K562 (cell line): Measurements from ENCODE around the gene DNPEP. TPM values are rescaled to one million over a fixed set of nuclear protein-coding genes. Genes with fewer than 3 reads are reported as not detected.

ENCODE experiments used
- ATAC-seq: fragments of 200-7000 bp; cut with Tn5 transposase; 3 replicates; pipeline ENCODE4 v1.9.1; 2020; ENCODE audit warnings: moderate library complexity
- BruUV-seq: library from RNA; stranded (reverse); fragments of 400-500 nt; replicated peaks from 2 replicates; lab custom pipeline; 2021; lab: Mats Ljungman, UMichigan
- CTCF ChIA-PET: fragments of 300-600 bp; formaldehyde crosslinking; extraction: SDS; loops from one replicate; lab custom pipeline; 2021; ENCODE audit warnings: low intra/inter-chr PET ratio; lab: Yijun Ruan, JAX
- POLR2A ChIA-PET: fragments of 300-600, 350-650 bp; sonication (Branson Sonifier 250); formaldehyde crosslinking; extraction: SDS; loops from one replicate; lab custom pipeline; 2021; ENCODE audit warnings: antibody characterized with exemption, inconsistent platforms; lab: Yijun Ruan, JAX
- DNase-seq, 4 experiments: peaks; one replicate each; pipeline versions ENCODE4 v3.0.0 to v3.0.0-alpha.2; 2011 to 2018; ENCODE audit warnings: low spot score in 3 of 4, mixed read lengths in 3 of 4; ENCODE audit errors: extremely low read depth in 1 of 4
- FAIRE-seq: peaks from 2 replicates; lab custom pipeline; 2011; peaks lifted over from hg19 to GRCh38; lab: Jason Lieb, UNC
- H2AFZ ChIP-seq: 2 replicates; pipeline ENCODE4 v1.6.0; 2011; ENCODE audit warnings: low read depth, low read length, control low read depth, inconsistent platforms
- H3K27ac ChIP-seq: fragments of 200-600 bp; 3 replicates; pipeline ENCODE4 v1.8.0; 2011; ENCODE audit warnings: low read depth, mild to moderate bottlenecking, control low read depth, inconsistent platforms, low read length, moderate library complexity, mixed read lengths; ENCODE audit errors: extremely low read depth
- H3K27me3 ChIP-seq, 2 experiments: fragments of 300-600 bp in 1 of 2; 2 replicates in 1 of 2; 3 replicates in 1 of 2; pipeline versions ENCODE4 v1.6.0 to v1.8.0; 2011; ENCODE audit warnings: inconsistent platforms in 2 of 2, low read length in 2 of 2, mild to moderate bottlenecking in 1 of 2, mixed read lengths in 1 of 2, moderate library complexity in 1 of 2; ENCODE audit not compliant: control insufficient read depth in 2 of 2, insufficient read depth in 2 of 2
- H3K36me3 ChIP-seq: fragments of 300-600 bp; 3 replicates; pipeline ENCODE4 v1.8.0; 2011; ENCODE audit warnings: mild to moderate bottlenecking, low read length, inconsistent platforms; ENCODE audit not compliant: control insufficient read depth, insufficient read depth
- H3K4me1 ChIP-seq, 2 experiments: fragments of 200-600 bp in 1 of 2; replicated peaks in 1 of 2; 2 replicates in 1 of 2; 3 replicates in 1 of 2; pipeline versions ENCODE4 v1.5.1 to v1.8.0; 2011; ENCODE audit warnings: inconsistent platforms in 2 of 2, low read length in 2 of 2, mild to moderate bottlenecking in 1 of 2, mixed read lengths in 1 of 2, moderate library complexity in 1 of 2; ENCODE audit not compliant: control insufficient read depth in 2 of 2, insufficient read depth in 2 of 2
- H3K4me2 ChIP-seq: 2 replicates; pipeline ENCODE4 v1.6.1; 2011; ENCODE audit warnings: low read length, control low read depth, inconsistent platforms, mixed read lengths; ENCODE audit not compliant: insufficient read depth
- H3K4me3 ChIP-seq: fragments of 200-600 bp; sonication (generic), shearing (Covaris generic); 2 replicates; pipeline ENCODE4 v1.5.1; 2016; ENCODE audit warnings: control low read depth, inconsistent platforms
- H3K79me2 ChIP-seq: fragments of 200-600 bp; 3 replicates; pipeline ENCODE4 v1.8.0; 2011; ENCODE audit warnings: low read length, inconsistent platforms; ENCODE audit not compliant: control insufficient read depth, insufficient read depth
- H3K9ac ChIP-seq, 2 experiments: 2 replicates each; pipeline versions ENCODE4 v1.6.0 to v1.6.1; 2011; ENCODE audit warnings: low read depth in 2 of 2, low read length in 2 of 2, control low read depth in 1 of 2, inconsistent platforms in 1 of 2, mild to moderate bottlenecking in 1 of 2, mixed read lengths in 1 of 2; ENCODE audit not compliant: insufficient read depth in 1 of 2
- H3K9me1 ChIP-seq: one replicate; pipeline ENCODE4 v1.6.0; 2011; ENCODE audit warnings: inconsistent platforms, mild to moderate bottlenecking, low read length, moderate library complexity; ENCODE audit not compliant: control insufficient read depth, insufficient read depth
- H3K9me3 ChIP-seq: replicated peaks from 2 replicates; pipeline ENCODE4 v1.5.1; 2011; ENCODE audit warnings: low read depth, low read length, inconsistent platforms; ENCODE audit not compliant: control insufficient read depth, insufficient read depth
- H4K20me1 ChIP-seq: replicated peaks from 2 replicates; pipeline ENCODE4 v1.6.1; 2011; ENCODE audit warnings: low read length, inconsistent platforms, mixed read lengths; ENCODE audit not compliant: control insufficient read depth, insufficient read depth
- CEBPB ChIP-seq: fragments of 450-650 bp; IDR thresholded peaks from 2 replicates; pipeline ENCODE4 v1.6.1; 2016; ENCODE audit warnings: missing genetic modification characterization, missing compliant biosample characterization
- CEBPG ChIP-seq, 3 experiments: fragments of 200-800 bp in 1 of 3; sonication (Bioruptor generic) in 1 of 3; sonication (generic) in 1 of 3; formaldehyde crosslinking in 1 of 3; IDR thresholded peaks in 2 of 3; conservative IDR thresholded peaks in 1 of 3; 2 replicates each; pipeline versions ENCODE4 v1.6.1 to v1.8.0; 2016 to 2022; ENCODE audit warnings: missing compliant biosample characterization in 2 of 3, missing genetic modification characterization in 2 of 3, mild to moderate bottlenecking in 1 of 3, missing genetic modification reagents in 1 of 3
- DPF2 ChIP-seq: fragments of 450-650 bp; IDR thresholded peaks from 2 replicates; pipeline ENCODE4 v1.6.1; 2016
- FOXJ2 ChIP-seq: fragments of 200-800 bp; sonication (Bioruptor generic); IDR thresholded peaks from 2 replicates; pipeline ENCODE4 v1.6.1; 2016; ENCODE audit warnings: missing genetic modification characterization, missing compliant biosample characterization
- GTF2B ChIP-seq: IDR thresholded peaks from 2 replicates; pipeline ENCODE4 v1.6.1; 2011; ENCODE audit not compliant: insufficient read length; ENCODE audit errors: extremely low read depth
- HCFC1 ChIP-seq: IDR thresholded peaks from 2 replicates; pipeline ENCODE4 v1.6.1; 2012; ENCODE audit warnings: low read depth, low read length, improper control_type of control experiment
- HEY1 ChIP-seq: fragments of 250-450 bp; sonication (Bioruptor Pico); IDR thresholded peaks from 2 replicates; pipeline ENCODE4 v1.5.0; 2020; ENCODE audit warnings: mild to moderate bottlenecking, moderate library complexity, borderline replicate concordance
- HLTF ChIP-seq: fragments of 450-650 bp; IDR thresholded peaks from 2 replicates; pipeline ENCODE4 v1.6.1; 2016
- NFIC ChIP-seq: fragments of 450-650 bp; IDR thresholded peaks from 2 replicates; pipeline ENCODE4 v1.6.1; 2017; ENCODE audit warnings: mild to moderate bottlenecking, inconsistent platforms
- SMARCA4 ChIP-seq: fragments of 450-650 bp; IDR thresholded peaks from 2 replicates; pipeline ENCODE4 v1.6.1; 2016
- SMARCE1 ChIP-seq: fragments of 450-650 bp; IDR thresholded peaks from 2 replicates; pipeline ENCODE4 v1.7.1; 2016; ENCODE audit warnings: mild to moderate bottlenecking
- ZNF551 ChIP-seq: fragments of 250-450 bp; sonication (Bioruptor Pico); IDR thresholded peaks from 2 replicates; pipeline ENCODE4 v1.5.0; 2021; ENCODE audit warnings: mild to moderate bottlenecking, moderate library complexity
- WGBS: fragments of 100-300 bp; shearing (Covaris generic); methylation state at CpG from one replicate; pipeline ENCODE4 v1.1.6; 2016; ENCODE audit warnings: low coverage, mixed read lengths; ENCODE audit not compliant: insufficient coverage; ENCODE audit errors: missing lambda C conversion rate; 5-methylcytosine and 5-hydroxymethylcytosine counted together
- in situ Hi-C: fragments of 300-500 bp; cut with MboI; formaldehyde crosslinking; loops from 4 replicates; pipeline ENCODE4 v1.15.0; 2018; ENCODE audit warnings: inconsistent platforms, mixed read lengths
- intact Hi-C: fragments of 100-400 bp; cut with micrococcal nuclease; formaldehyde crosslinking; loops from 2 replicates; pipeline ENCODE4 v1.14.2; 2022
- polyA plus RNA-seq, 8 experiments: library from polyadenylated mRNA; depleted of rRNA in 4 of 8; stranded (reverse) in 5 of 8; unstranded in 3 of 8; fragments of >200 nt; fragmentation: Nextera tagmentation in 2 of 8; fragmentation: Illumina TruSeq in 1 of 8; extraction: Ambion mirVana in 2 of 8; extraction: Trizol in 1 of 8; gene quantifications; 2 replicates each; pipeline versions ENCODE4 v1.2.1 to v1.2.3, GENCODE V29; 2011 to 2014; ENCODE audit warnings: inconsistent platforms in 1 of 8, missing spikeins in 1 of 8
- total RNA-seq, 7 experiments: library from RNA; depleted of rRNA in 6 of 7; stranded (reverse); fragments of >200 nt in 6 of 7; fragmentation: Illumina TruSeq in 2 of 7; extraction: Trizol in 2 of 7; gene quantifications; 2 replicates each; pipeline versions ENCODE4 v1.2.1 to v1.2.3, GENCODE V29; 2011 to 2021; ENCODE audit warnings: low replicate concordance in 1 of 7
- TF ChIP-seq, protein P1 (sequence below), 2 experiments: fragments of 450-650 bp in 1 of 2; sonication (generic) in 1 of 2; formaldehyde crosslinking in 1 of 2; IDR thresholded peaks in 1 of 2; conservative IDR thresholded peaks in 1 of 2; 2 replicates each; pipeline versions ENCODE4 v1.6.1 to v1.8.1; 2016 to 2023; ENCODE audit warnings: mild to moderate bottlenecking in 2 of 2, moderate library complexity in 2 of 2, inconsistent platforms in 1 of 2, missing genetic modification reagents in 1 of 2
- TF ChIP-seq, protein P2 (sequence below): sonication (generic); formaldehyde crosslinking; IDR thresholded peaks from 2 replicates; pipeline ENCODE4 v1.8.0; 2022; ENCODE audit warnings: missing genetic modification reagents, mild to moderate bottlenecking, borderline replicate concordance
- TF ChIP-seq, protein P3 (sequence below): fragments of 450-650 bp; formaldehyde crosslinking; conservative IDR thresholded peaks from 2 replicates; pipeline ENCODE4 v1.4.0; 2022; ENCODE audit warnings: mild to moderate bottlenecking, missing genetic modification characterization
- TF ChIP-seq, protein P4 (sequence below): fragments of 450-650 bp; IDR thresholded peaks from 2 replicates; pipeline ENCODE4 v1.6.1; 2016

Gene DNPEP
- total and polyA plus RNA-seq, 9 of the 15 experiments (the other 6 are each of a cell fraction or from before 2014, with no cell fraction given), result 34.6 to 71.4 (median 45.5) TPM

GRCh38 chr2:219369447-219369861, 18.3 kb downstream of the DNPEP start:
- Histone ChIP-seq H4K20me1 (no peaks in the 10 kb centered on the region), H3K27me3 (no peaks in the 10 kb centered on the region), H2AFZ (0 out of 2 replicates have a peak overlapping the region, but pooled peaks have one; percentile 14), H3K4me3 (no peak overlapping the region), H3K4me1 (peaks cover 14% of the 10 kb centered on the region in 2 experiments; a peak in 4 of 5 replicates), H3K79me2 (no peaks in the 10 kb centered on the region), H3K9me1 (no peaks in the 10 kb centered on the region), H3K27ac (no peak overlapping the region), H3K4me2 (no peak overlapping the region; the same call in 1 of the 2 replicates), H3K36me3 (peaks cover 11% of the 10 kb centered on the region; the same call in 1 of the 3 replicates), H3K9ac (no peak overlapping the region), H3K9me3 (no peaks in the 10 kb centered on the region)
- ChIA-PET CTCF (no interaction called here), POLR2A (interaction anchor here (2.1 kb wide), 1 partner anchor 9 kb away, joined by 9 read pairs; no protein-coding TSS in a partner anchor)
- intact Hi-C loops (no loop called here), in situ Hi-C loops (no loop called here)
- WGBS, result 50% methylated on average over 2 of the region's 2 CpGs
- DNase-seq, result no peak
- FAIRE-seq, result no peak
- ATAC-seq, result peak; percentile 74
- BruUV-seq, result no TSS peak
- TF ChIP-seq CEBPG (CRISPR knock-in tag; IDR thresholded peaks at IDR 0.05), result peak; percentile 33; the same call in 1 of the 2 replicates
- peak; percentile 82 for TF ChIP-seq CEBPG (tag; conservative IDR thresholded peaks at IDR 0.05 in 1 of 2, IDR thresholded peaks at IDR 0.05 in 1 of 2)
- TF ChIP-seq, protein P1, sequence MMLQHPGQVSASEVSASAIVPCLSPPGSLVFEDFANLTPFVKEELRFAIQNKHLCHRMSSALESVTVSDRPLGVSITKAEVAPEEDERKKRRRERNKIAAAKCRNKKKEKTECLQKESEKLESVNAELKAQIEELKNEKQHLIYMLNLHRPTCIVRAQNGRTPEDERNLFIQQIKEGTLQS (IDR thresholded peaks at IDR 0.05), result peak; percentile 82
- TF ChIP-seq, protein P1 (CRISPR knock-in tag; conservative IDR thresholded peaks at IDR 0.05), result no peak
- peak; percentile 91 for TF ChIP-seq FOXJ2 (tag)
- TF ChIP-seq CEBPB (tag), result peak; percentile 59
- TF ChIP-seq, protein P2, sequence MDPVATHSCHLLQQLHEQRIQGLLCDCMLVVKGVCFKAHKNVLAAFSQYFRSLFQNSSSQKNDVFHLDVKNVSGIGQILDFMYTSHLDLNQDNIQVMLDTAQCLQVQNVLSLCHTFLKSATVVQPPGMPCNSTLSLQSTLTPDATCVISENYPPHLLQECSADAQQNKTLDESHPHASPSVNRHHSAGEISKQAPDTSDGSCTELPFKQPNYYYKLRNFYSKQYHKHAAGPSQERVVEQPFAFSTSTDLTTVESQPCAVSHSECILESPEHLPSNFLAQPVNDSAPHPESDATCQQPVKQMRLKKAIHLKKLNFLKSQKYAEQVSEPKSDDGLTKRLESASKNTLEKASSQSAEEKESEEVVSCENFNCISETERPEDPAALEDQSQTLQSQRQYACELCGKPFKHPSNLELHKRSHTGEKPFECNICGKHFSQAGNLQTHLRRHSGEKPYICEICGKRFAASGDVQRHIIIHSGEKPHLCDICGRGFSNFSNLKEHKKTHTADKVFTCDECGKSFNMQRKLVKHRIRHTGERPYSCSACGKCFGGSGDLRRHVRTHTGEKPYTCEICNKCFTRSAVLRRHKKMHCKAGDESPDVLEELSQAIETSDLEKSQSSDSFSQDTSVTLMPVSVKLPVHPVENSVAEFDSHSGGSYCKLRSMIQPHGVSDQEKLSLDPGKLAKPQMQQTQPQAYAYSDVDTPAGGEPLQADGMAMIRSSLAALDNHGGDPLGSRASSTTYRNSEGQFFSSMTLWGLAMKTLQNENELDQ (CRISPR knock-in tag), result no peak
- TF ChIP-seq NFIC, result peak; percentile 58
- no peak for TF ChIP-seq HEY1 (CRISPR knock-in tag)
- peak; percentile 50; the same call in 1 of the 2 replicates for TF ChIP-seq SMARCE1
- 0 out of 2 replicates have a peak, but pooled peaks have one; percentile 45 for TF ChIP-seq SMARCA4
- TF ChIP-seq HLTF, result peak; percentile 31; the same call in 1 of the 2 replicates
- no peak for TF ChIP-seq HCFC1
- peak; percentile 25; the same call in 1 of the 2 replicates for TF ChIP-seq DPF2
- TF ChIP-seq, protein P3, sequence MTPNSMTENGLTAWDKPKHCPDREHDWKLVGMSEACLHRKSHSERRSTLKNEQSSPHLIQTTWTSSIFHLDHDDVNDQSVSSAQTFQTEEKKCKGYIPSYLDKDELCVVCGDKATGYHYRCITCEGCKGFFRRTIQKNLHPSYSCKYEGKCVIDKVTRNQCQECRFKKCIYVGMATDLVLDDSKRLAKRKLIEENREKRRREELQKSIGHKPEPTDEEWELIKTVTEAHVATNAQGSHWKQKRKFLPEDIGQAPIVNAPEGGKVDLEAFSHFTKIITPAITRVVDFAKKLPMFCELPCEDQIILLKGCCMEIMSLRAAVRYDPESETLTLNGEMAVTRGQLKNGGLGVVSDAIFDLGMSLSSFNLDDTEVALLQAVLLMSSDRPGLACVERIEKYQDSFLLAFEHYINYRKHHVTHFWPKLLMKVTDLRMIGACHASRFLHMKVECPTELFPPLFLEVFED, result 0 out of 2 replicates have a peak, but pooled peaks have one; percentile 14
- TF ChIP-seq ZNF551 (CRISPR knock-in tag), result no peak
- TF ChIP-seq, protein P4, sequence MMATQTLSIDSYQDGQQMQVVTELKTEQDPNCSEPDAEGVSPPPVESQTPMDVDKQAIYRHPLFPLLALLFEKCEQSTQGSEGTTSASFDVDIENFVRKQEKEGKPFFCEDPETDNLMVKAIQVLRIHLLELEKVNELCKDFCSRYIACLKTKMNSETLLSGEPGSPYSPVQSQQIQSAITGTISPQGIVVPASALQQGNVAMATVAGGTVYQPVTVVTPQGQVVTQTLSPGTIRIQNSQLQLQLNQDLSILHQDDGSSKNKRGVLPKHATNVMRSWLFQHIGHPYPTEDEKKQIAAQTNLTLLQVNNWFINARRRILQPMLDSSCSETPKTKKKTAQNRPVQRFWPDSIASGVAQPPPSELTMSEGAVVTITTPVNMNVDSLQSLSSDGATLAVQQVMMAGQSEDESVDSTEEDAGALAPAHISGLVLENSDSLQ, result peak; percentile 10; the same call in 1 of the 2 replicates
- TF ChIP-seq GTF2B, result no peak
